Brain pericyte (primary cell): ENCODE measurements around the gene TAS2R1.
"Not testable (repeated sequence)": the region's sequence is repeated elsewhere in the genome, so short reads cannot be mapped to it uniquely, and the experiment has no call there.

Experiments
- DNase-seq: peaks from one replicate; pipeline ENCODE4 v3.0.0-alpha.2; 2012; ENCODE audit warnings: low read depth, low spot score

Gene TAS2R1

DNA sequence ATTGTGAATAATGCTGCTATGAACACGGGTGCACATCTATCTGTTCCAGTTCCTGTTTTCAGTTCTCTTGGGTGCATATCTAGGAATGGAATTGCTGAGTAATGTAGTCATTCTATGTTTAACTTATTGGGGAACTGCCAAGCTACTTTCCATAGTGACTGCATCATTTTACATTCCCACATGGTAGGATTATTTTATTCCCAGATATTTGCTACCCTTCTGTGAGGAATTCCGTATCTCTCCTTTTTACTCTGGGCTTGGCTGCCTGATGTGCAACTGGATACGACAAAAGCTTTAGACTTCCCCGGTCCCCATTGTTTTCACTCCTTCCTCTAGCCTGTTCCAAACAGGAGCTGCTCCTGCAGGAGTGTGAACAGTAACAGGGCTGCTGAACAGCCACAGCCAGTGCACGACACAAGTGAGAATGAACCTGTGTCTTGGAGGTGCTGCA is 7.2 kb downstream of the TAS2R1 start:
- no peak for DNase-seq

DNA sequence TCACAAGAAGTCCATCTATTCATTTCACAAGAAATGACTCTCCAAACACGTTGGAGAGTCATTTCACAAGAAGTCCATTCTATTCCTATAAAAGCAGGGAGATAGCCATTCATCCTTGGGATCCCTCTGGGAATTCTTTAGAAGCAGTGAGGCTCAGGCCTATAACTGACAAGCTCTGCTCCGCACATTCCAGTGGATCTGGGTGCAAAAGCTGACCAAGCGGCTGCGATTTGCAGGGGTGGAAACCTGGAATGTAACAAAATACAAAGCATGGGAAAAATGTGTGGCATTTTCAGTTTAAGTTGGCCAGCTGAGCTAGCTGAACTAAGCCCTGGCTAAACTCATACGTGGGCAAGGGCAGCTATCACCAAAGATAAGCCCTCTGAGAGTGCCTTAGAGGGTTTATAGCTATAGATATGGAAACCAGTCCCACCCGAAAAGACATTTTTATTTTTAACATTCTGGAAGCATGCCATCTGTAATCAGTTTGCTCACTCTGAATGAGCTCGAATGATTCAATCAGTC is 8.7 kb downstream of the TAS2R1 start:
- no peak for DNase-seq

DNA sequence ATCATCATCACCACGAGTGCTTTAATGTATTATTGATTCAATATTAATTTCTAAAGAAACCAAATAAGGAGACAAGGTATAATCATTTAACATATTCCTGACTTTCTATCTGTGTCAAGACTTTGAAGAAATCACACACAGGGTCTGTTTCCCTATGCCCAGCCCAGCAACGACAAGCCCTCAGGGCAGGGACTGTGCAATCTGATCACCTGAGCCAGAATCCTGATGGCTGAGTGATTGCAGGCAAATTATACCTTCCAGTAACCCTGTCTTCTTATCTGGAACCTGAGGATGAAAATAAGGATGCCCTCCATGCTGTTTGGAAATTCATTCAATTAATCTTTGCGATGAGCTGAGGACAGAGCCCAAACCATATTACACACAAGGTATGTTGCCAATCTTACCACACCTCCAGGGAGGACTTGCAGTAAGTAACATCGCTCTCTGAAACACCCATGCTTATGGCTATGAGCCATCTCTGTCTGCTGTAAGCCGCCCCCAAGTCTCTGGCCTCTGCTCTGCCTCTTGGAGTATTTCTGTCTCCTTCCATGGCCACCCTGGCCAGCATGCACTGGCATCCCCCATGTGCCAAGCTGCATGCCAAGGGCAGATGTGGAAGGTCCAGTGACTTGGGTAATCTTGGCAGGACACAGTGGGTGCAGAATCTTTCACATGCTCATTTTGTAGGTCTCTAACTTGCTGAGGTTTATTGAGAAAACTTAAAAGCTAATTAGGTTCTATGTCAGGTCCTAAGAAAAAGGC is 10.6 kb downstream of the TAS2R1 start:
- no peak for DNase-seq

DNA sequence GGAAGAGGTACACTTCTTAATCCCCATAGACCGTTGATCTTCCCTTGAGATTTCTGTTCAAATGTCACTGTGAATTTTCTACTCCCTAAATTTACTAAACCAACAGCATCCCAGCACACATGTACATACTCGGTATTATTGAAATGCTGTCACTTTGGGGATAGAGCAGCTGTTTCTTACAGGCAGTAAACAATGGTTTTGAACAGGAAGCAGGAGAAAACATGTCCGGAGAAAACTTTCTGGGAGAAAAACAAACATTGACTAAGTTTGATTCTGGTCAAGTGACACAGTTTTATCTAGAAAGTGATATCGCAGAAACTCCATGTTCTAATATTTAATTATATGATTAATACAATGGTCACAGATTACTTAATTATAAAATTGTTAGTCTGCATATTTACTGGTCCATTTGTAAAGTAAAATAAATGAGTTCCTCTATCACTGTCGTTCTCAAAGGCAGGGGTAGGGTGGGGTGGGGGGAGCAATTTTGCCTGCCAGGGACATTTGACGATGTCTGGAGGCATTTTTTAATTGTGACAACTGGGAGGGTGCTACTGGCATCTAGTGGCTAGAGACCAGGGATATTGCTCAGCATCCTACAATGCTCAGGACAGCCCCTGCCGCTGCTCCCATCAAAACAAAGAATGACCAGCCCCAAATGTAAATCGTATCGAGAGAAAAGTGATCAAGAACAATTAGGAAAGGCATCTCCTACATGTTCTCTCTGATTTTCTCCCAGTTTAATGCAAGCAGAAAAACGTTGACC is 12.2 kb downstream of the TAS2R1 start:
- no peak for DNase-seq

DNA sequence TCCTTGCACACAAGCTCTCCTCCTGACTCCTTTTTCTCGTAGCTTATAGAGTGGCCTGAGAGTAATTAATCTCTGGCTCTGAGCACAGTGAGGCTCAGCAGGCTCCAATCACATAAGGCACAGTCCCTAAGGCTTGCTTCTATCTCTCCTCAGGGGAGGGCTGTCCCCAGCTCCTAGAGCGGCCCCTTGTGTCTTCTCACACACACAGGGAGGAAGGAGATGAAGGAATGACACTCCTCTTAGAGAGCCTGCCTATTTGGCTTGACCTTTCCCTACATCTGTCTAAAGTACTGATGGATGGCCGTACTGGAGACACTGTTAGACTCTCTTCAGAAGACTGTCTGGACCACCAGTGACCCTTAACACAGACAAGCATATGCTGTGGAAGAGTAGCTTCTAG is 12.9 kb downstream of the TAS2R1 start:
- no peak for DNase-seq

DNA sequence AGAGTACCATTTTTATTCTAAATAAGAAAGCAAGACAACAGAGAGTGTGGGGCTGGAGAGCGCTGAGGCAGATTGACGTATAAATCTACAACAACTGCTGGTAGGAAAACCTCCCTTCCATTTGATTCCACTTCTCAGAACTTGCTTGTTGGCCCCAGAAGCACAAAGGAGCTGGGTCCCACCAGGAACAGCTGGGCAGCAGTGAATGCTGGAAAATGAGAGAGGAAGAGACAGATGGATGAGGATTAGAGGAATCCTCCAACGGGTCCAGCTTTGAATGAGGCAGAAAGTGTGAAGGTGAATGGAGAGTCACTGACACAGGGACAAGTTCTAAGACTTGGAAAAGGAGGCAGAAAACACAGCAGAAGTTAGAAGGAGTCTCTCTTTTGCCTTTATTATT is 14.8 kb downstream of the TAS2R1 start:
- DNase-seq: no peak

DNA sequence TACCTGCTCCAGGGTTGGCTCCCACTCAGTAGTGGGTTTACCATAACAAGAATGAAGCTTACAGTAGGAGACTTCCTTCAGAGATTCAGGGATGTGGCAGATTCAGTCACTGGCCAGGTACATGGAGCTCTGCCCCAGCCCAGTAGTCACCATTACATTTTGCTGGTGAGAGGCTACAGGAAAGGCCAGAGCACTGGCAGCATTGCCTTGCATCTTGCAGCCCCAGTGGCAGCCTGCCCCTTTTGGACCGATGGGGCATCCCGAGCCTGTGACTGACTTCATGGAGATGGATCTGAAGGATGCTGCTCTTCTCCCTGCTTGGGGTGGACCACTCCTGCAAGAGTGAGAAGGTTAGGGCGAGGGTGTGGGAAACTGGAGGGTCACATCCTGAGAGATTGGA is 16.8 kb downstream of the TAS2R1 start:
- no peak for DNase-seq

DNA sequence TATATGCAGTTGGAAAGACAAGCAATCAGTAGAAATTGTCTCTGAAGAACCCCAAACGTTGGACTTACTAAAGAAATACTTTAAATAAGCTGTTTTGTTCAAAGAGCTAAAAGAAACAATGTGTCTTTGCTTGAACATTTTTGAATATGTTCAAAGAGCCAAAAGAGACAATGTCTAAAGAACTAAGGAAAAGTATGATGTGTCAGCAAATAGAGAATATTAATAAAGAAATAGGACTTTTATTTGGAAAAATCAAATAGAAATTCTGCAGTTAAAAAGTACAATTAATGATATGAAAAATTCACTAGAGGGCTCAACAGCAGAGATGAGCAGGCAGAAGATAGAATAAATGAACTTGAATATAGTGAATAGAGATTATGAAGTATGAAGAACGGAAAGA is 19.2 kb downstream of the TAS2R1 start:
- DNase-seq: no peak

DNA sequence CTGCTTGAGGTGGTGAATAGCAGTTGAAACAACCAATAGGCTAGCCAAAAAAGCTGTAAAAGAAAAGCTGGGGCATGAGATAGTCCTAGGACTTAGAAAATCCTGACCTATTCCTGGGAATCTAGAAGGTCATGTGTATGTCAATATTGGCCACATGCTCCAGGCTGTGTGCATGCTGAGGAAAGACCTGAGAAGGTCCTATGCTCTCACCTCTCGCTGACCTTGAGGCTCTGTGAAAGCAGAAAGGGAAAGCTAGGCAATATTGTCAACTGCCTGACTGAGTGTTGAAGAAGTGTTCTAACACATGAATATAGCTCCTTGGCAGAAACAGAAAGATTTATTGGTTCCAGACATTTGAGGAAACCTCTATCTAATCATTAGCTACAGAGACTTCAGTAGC is 19.8 kb downstream of the TAS2R1 start:
- no peak for DNase-seq

DNA sequence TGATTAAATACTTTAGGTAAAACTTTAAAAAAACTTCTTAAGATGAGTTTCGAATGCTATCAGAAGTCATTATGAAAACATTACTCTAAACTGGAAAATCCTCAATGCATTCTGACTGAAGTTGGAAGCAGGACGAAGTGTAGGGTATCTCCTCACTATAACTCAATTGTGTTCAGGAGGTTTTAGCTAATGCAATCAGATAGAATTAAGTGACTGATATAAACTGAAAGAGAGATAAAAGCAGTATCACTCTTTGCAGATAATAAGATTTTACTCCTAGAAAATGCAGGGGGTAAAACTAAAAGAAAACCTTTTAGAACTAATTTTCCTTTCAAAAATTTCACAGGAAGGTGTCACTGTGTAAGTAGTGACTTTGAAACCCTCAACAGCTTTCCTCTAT is 22.1 kb downstream of the TAS2R1 start:
- DNase-seq: no peak

DNA sequence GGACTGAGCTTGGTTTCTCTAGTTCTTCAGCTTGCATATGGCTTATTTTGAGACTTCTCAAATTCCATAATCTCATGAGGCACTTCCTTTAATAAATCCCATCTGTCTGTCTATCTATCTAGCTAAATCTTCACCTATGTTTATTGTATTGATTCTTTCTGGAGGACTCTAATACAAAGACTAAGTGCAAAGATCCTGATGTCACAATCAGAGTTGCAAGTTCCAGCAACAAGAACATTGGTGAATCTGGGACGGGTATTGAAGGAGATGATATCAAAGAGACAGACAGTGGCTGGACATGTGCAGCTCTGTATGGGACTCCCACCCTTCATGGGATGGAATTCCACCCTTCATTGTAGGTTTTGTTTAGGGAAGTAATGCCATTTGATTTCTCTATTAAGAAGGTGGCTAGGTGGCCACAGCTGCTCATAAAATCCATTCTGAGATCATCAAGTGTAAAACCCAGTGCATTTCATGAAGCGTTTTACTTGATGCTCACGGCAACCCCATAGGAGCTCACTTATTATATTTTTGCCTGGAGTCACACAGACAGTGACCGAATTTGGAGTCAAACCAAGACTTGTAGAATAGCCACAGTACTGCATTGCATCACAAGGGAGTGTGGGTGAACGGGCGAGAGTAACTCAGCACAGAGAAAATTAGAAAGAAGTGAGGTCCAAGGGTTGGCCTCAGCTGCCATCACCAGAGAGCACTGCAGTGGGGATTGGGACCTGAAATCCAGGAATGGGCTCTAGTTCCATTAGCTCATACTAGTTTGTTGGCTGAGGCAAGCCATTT is 24.9 kb downstream of the TAS2R1 start:
- DNase-seq: no peak

DNA sequence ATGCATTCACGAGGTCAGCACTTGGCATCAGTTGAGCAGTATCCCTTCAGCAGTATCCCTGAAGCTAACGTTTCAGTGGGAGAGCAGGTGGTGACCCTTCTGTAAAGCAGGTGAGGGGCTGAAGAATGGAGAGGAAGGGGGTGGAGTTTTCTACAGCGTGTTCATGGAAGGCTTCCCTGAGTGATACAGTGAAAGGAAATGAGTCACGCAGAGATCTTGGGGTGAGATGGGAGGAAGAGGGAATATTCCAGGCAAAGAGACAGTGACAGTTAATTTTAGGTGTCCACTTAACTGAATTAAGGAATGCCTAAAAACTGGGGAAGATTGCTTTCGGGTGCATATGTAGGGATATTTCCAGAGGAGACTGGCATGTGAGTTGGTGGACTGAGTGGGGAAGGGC is 25.7 kb downstream of the TAS2R1 start:
- no peak for DNase-seq

DNA sequence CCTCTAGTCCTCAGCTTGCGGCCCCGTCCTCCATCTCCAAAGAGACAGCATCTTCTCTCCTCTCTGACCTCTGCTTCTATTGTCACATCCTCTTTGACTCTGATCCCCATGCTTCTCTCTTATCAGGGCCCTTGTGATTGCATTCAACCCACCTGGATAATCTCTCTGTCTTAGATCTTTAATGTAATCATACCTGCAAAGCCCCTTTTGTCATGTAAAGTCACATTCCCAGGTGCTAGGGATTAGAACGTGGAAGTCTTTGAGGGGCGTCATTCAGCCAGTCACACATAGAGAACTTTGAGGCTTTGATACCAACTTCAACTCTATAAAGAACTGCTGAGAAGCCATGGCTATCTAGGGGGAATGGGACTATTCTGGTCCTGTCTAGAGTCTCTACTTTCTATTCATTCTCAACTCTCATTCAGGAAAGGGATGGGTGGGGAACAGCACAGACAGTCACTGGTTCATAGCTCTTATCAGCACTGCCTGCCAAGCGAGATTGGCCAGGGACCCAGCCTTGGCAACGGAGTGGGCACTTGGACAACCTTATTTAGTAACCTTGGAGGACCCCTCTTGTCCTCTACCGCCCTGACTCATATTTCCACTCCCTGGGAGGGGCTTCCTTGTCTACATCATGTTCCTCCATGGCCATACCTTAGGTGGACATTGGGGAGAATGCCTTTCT is 29.0 kb downstream of the TAS2R1 start:
- DNase-seq: no peak

DNA sequence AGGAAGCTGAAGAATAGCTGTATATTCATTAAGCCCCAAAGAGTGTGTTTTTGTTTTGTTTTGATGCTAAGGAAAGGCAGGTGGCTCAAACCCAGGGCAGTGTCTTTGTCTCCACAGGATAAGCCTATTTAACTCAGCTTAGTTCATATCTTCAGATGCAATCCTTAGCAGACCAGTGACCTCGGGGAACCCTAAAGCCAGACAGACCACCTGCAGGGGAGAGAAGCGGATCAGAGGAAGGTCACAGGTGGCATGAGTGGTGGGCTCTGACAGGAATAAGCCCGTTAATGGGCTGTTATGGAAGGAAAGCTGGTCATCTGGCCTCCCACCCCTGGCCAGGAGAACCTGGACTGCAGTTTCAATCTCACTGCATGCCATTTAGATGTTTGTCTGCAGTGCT is 30.8 kb downstream of the TAS2R1 start:
- DNase-seq: no peak

DNA sequence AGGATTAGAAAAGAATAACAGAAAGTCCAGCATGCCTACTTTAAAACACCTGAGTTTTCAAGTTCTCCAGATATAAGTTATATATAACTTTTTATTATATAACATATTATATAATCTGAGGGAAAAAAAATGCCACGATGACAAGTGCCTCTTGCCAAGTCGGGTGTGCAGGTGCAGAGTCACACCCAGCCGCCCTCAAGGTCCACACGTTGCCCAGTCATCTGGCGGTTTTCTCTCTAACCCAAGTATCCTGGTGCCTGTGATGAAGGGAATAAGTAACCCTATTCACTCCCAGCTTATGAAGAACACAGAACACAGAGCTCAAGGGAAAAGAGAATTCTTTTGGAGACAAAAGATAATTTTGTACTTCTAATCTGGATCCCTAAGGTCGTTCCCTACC is 31.8 kb downstream of the TAS2R1 start:
- DNase-seq: not testable (repeated sequence)

DNA sequence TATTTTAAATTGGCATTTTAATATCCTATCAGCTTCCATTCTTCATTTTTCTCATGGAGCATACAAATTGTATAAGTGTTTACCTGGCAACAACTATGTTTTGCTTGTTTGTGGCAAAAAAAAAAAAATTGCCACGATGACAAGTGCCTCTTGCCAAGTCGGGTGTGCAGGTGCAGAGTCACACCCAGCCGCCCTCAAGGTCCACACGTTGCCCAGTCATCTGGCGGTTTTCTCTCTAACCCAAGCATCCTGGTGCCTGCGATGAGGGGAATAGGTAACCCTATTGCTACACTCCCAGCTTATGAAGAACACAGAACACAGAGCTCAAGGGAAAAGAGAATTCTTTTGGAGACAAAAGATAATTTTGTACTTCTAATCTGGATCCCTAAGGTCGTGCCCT is 32.8 kb downstream of the TAS2R1 start:
- not testable (repeated sequence) for DNase-seq

DNA sequence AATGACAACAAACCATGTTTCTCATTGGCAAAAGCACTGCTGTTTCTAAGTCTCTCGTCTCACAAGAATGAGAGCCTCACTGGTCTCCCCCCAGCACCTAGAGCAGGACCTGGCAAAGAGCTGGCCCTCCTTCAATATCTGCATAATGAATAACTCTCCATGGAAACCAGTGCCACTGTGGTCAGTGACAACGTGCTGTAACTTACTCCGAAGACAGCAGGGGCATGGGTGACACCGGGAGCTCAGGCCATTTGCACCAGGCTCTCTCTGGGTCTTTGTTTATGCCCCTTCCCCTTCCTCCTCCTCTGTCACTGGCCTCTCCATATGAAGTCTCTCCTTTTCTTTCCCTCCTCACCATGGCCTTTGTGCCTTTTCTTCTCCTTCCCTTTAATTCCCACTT is 33.3 kb downstream of the TAS2R1 start:
- DNase-seq: no peak

DNA sequence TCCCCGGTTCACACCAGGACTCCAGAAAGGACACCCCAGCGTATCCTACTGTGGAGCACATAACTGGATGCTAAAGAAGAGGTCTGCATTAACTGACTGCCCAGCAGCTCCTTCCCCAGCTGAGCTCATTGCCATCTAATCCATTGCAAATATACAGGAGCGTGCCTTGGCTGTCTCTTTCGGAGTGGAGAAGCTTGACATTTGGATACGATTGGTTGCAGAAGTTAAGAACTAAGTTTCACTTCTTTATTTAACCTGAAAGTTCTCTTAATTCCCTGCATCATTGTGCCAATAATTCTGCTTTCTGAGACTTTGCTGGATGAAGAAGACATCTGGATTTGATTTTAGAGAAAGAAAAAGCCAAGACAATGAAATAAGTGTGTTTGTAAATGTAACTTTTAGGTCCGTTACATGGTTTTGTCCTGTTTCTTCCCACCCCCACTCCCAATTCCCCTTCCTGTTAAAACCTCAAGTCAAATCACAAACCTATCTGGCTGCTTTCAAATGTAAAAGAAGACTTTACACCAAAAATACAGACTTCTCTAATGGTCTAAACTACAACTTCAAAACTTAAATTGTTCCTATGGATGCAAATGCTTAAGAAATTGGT is 33.9 kb downstream of the TAS2R1 start:
- DNase-seq: no peak

DNA sequence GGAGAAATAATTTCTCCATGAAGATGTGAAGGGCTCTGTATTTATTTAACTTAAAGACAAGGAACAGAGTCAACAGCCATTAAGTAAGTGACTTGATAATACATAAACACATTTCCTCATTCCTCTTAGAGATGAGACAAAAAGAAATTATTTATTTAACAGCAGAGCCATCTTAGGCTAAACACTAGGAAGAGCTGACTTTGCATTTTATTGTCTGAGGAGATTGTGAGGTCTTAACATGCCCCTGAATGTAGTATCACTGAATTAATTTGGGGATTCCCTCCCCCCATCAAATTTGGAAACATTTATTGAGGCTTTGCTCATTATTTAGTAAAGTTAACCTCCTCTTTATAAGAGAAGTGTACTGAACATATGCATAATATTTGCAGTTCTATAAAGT is 35.2 kb downstream of the TAS2R1 start:
- DNase-seq: no peak

DNA sequence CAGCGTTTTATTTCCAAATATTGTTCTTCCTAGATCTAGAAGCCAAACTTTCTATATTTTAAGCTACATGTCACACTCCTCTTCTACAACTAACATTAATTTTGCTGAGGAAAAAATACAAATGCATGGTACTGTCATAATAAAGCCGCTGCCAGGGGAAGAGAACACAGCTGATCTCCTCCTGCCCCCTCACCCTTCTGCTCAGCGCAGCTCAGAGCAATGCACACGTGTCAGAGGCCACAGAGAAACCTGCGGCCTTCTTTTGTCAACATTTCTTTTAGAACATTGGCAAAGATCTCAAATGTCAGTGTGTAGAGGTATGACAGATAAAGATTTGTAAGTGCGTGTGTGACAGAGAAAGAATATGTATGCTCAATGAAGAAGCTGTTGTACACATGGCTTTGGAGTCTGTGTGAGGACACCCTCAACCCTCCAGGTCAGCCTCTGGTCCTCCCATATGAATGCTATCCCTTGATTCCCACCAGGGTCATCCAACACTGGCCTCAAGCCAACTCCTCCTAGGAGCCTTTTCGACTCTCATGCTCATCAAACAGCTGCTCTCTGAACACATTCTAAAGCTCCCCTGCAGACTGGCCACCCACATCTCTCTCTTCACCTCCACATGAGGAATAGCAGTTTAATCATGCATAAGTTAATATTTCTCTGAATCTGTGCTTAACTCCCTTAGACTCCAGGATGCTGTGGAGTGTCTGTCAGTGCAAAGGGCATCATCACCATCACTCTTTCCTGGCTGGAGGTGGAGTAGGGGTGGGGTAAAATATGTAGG is 40.9 kb downstream of the TAS2R1 start:
- no peak for DNase-seq
